Keratinocyte (primary cell): ENCODE results near the gene WDR76.

Experiments
- CTCF ChIP-seq, 3 experiments: IDR thresholded peaks in 1 of 3; conservative IDR thresholded peaks in 1 of 3; optimal IDR thresholded peaks in 1 of 3; 2 replicates in 2 of 3; 3 replicates in 1 of 3; pipeline versions ENCODE3 to v1.5.1; 2011; ENCODE audit warnings: low read length in 3 of 3, mild to moderate bottlenecking in 3 of 3, moderate library complexity in 2 of 3, control low read depth in 1 of 3, inconsistent platforms in 1 of 3; ENCODE audit not compliant: insufficient read depth in 2 of 3; ENCODE audit errors: extremely low read depth in 1 of 3
- EZH2 ChIP-seq: IDR thresholded peaks from one replicate; pipeline ENCODE4 v1.6.1; 2012; ENCODE audit warnings: inconsistent platforms, mild to moderate bottlenecking, low read length, moderate library complexity

DNA sequence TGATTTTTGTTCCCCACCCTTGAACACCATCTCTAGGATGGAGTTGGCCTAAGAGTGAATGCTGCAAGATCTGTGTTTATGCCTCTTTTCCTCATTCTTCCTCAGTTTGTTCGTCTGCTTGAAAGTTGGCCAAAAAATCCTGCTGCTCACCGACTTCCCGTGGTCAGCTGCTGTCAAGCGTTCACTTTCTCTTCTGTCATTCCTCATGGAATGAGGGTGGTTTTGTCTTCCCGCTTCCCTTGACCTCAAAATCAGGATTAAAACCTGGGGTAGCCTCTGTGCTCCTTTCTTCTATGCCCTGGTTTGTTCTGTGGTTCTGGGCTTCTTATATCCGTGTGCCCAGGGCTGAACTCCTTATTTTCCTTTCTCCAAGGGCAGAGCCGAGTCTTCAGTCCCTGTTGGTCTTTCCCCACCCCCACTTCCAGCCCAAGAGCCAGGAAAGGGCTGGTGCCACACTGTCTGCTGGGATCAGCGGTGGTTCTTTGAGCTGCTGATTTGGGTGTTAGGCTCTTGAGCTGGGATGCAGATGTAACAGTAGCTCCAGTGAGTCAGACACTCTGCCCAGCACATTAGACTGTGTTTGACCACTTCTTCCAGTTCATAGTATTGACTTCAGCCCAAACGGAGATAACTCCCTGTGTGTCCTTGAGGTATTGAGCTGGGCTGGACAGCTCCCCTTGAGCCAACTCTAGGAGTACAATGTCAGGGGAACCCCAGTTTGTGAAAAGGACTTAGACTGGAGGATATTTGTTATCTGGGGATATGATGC is 32.3 kb upstream of the WDR76 start:
- TF ChIP-seq CTCF (optimal IDR thresholded peaks at IDR 0.05 in 1 of 3, IDR thresholded peaks at IDR 0.05 in 1 of 3, conservative IDR thresholded peaks at IDR 0.05 in 1 of 3; ENCODE audit: extremely low read depth in 1 of 3, insufficient read depth in 2 of 3, low read length in 3 of 3) (no peak), EZH2 (no peak)
